Endothelial cell (in vitro differentiated cells): ENCODE results near the gene ZNF579. TPM values are rescaled to one million over a fixed set of nuclear protein-coding genes. Genes with fewer than 3 reads are reported as not detected.
A peak's percentile ranks its signal among the peaks of the same experiment; 100 is the strongest.

ENCODE experiments used
- DNase-seq: peaks from one replicate; pipeline ENCODE4 v3.0.0; 2021; ENCODE audit warnings: low spot score
- H3K27ac Mint-ChIP-seq: one replicate; pipeline ENCODE4 v1.8.0; 2021; ENCODE audit warnings: mixed read lengths, inconsistent platforms; ENCODE audit not compliant: unreplicated experiment
- H3K27me3 Mint-ChIP-seq: one replicate; pipeline ENCODE4 v1.8.0; 2021; ENCODE audit warnings: mild to moderate bottlenecking, moderate library complexity, mixed read lengths, inconsistent platforms; ENCODE audit not compliant: unreplicated experiment
- H3K36me3 Mint-ChIP-seq: one replicate; pipeline ENCODE4 v1.8.0; 2021; ENCODE audit warnings: mild to moderate bottlenecking, low read depth, mixed read lengths, inconsistent platforms; ENCODE audit not compliant: unreplicated experiment
- H3K4me1 Mint-ChIP-seq: one replicate; pipeline ENCODE4 v1.8.0; 2021; ENCODE audit warnings: mild to moderate bottlenecking, mixed read lengths, inconsistent platforms; ENCODE audit not compliant: unreplicated experiment
- H3K4me3 Mint-ChIP-seq: one replicate; pipeline ENCODE4 v1.8.0; 2021; ENCODE audit warnings: mild to moderate bottlenecking, mixed read lengths, inconsistent platforms; ENCODE audit not compliant: unreplicated experiment
- H3K9me3 Mint-ChIP-seq: one replicate; pipeline ENCODE4 v1.8.0; 2021; ENCODE audit warnings: mixed read lengths, inconsistent platforms; ENCODE audit not compliant: unreplicated experiment
- total RNA-seq: library from RNA; stranded (reverse); fragmentation: NEBNext Ultra II Directional; extraction: Animal tissue kit (Norgen Biotek cat#: 25700); gene quantifications from one replicate; pipeline ENCODE4 v1.2.1, GENCODE V29; 2021; ENCODE audit not compliant: unreplicated experiment
- TF ChIP-seq, protein P1 (sequence below): fragments of 200-600 bp; sonication (generic); IDR thresholded peaks from one replicate; pipeline ENCODE4 v1.5.0; 2021; ENCODE audit warnings: antibody characterized with exemption; ENCODE audit not compliant: unreplicated experiment

Gene ZNF579
- total RNA-seq, 1 donor from 2014 or later: 36.4 TPM

DNA sequence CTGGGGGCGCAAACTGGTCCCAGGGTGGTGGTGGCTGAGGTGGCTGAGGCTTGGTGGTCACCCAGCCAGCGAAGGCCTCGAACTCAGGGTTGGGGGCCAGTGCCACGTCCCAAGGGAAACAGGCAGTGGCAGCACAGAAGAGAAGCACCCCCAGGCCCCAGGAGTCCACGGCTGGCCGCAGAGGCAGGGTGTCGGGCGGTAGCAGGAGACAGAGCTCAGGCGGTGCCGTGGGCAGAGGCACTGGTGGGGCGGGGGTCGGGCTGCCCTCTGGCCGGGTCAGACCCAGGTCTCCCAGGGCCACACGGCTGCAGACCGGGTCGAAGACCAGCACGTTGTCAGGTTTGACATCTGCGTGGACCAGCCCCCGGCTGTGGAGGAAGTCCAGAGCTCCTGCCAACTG, 39.6 kb downstream of the ZNF579 start:
- peaks cover 15% of the 10 kb centered on the region for H3K36me3 Mint-ChIP-seq
- H3K27ac Mint-ChIP-seq: no peak overlapping the region
- peaks cover 6% of the 10 kb centered on the region for H3K4me1 Mint-ChIP-seq
- no peaks in the 10 kb centered on the region for H3K9me3 Mint-ChIP-seq
- H3K27me3 Mint-ChIP-seq: peaks cover 8% of the 10 kb centered on the region
- no peak overlapping the region for H3K4me3 Mint-ChIP-seq
- DNase-seq: no peak
- TF ChIP-seq, protein P1, sequence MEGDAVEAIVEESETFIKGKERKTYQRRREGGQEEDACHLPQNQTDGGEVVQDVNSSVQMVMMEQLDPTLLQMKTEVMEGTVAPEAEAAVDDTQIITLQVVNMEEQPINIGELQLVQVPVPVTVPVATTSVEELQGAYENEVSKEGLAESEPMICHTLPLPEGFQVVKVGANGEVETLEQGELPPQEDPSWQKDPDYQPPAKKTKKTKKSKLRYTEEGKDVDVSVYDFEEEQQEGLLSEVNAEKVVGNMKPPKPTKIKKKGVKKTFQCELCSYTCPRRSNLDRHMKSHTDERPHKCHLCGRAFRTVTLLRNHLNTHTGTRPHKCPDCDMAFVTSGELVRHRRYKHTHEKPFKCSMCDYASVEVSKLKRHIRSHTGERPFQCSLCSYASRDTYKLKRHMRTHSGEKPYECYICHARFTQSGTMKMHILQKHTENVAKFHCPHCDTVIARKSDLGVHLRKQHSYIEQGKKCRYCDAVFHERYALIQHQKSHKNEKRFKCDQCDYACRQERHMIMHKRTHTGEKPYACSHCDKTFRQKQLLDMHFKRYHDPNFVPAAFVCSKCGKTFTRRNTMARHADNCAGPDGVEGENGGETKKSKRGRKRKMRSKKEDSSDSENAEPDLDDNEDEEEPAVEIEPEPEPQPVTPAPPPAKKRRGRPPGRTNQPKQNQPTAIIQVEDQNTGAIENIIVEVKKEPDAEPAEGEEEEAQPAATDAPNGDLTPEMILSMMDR: no peak

DNA sequence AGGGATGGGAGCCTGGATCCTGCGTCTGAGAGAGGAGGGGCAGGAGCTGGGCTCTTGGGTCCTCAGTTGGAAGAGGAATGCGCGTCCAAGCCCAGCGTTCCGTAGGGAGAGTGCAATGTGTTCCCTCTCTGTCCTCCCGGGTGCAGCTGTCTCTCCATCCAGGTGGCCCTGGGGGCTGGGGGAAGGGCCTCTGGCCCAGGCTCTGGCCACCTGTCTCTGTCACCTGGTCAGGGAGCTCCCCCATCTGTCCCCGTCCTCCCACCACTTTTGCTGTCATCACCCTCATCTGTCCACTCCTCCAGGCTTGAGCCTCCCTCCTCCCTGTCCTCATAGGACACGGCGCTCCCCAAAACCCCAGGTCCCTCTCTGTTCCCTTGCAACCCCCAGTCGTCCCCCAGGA, 40.0 kb downstream of the ZNF579 start:
- peaks cover 6% of the 10 kb centered on the region for H3K27me3 Mint-ChIP-seq
- peaks cover 10% of the 10 kb centered on the region for H3K36me3 Mint-ChIP-seq
- peaks cover 1% of the 10 kb centered on the region for H3K4me1 Mint-ChIP-seq
- DNase-seq: no peak
- TF ChIP-seq, protein P1: no peak
- no peak overlapping the region for H3K27ac Mint-ChIP-seq
- no peak overlapping the region for H3K4me3 Mint-ChIP-seq
- H3K9me3 Mint-ChIP-seq: no peaks in the 10 kb centered on the region

DNA sequence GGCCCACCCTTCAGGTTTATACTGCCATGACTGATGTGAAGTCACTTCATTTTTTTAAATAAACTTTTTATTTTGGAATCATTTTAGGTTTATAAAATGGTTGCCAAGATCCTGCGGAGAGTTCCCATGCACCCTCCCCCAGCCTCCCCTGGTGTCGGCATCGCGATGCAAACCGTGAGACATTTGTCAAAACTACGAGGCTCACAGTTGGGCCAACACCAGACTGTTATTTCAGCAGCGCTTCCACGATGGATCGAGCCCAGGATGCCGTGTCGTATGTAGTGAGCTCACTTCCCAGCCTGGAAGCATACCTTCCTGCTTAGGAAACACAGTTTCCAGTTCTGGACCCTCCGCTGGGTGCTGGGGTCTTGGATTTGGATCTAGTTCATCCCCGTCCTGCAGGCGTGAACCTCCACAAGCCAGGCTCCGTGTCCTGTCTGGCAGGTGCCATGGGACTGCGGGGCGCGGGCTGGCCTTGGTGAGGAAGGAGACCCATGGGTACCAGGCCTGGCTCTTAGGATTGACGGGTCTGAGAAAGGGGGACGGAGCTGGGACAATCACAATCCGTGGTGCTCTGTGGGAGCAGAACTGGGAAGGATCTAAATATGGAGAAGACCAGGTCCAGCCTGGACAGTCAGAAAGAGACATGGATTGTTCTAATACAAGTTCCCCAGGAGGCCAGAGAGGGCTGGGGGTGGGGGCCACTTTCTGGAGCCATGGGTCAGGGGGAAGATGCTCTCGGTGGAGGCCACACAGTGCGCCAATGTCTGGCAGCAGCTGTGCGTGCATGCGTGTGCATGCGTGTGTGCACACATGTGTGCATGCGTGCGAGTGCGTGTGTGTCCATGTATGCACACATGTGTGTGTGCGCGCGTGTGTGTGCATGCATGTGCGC, 41.3 kb downstream of the ZNF579 start:
- H3K27me3 Mint-ChIP-seq: peaks cover 7% of the 10 kb centered on the region
- no peak overlapping the region for H3K27ac Mint-ChIP-seq
- no peaks in the 10 kb centered on the region for H3K9me3 Mint-ChIP-seq
- H3K4me1 Mint-ChIP-seq: no peaks in the 10 kb centered on the region
- H3K36me3 Mint-ChIP-seq: peaks cover 9% of the 10 kb centered on the region
- H3K4me3 Mint-ChIP-seq: no peak overlapping the region
- no peak for DNase-seq
- TF ChIP-seq, protein P1: no peak

DNA sequence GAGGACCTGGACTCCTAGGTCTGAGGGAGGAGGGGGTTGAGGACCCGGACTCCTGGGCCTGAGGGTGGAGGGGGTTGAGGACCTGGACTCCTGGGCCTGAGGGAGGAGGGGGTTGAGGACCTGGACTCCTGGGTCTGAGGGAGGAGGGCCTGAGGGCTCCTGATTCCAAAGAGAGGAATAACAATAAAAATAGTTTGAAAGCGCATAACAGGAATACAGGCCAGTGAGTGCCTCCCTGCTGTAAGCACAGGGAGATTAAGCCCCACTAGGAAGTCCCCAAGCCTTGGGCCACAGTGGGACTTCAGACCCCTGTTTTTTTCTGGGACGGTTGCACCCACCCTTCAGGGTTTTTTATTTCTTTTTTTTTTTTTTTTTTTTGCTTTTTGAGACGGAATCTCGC, 42.5 kb downstream of the ZNF579 start:
- no peak for DNase-seq
- Mint-ChIP-seq H3K27me3 (peaks cover 7% of the 10 kb centered on the region), H3K4me3 (no peak overlapping the region), H3K9me3 (no peaks in the 10 kb centered on the region), H3K36me3 (peaks cover 9% of the 10 kb centered on the region), H3K27ac (no peak overlapping the region), H3K4me1 (no peaks in the 10 kb centered on the region)
- TF ChIP-seq, protein P1: no peak

DNA sequence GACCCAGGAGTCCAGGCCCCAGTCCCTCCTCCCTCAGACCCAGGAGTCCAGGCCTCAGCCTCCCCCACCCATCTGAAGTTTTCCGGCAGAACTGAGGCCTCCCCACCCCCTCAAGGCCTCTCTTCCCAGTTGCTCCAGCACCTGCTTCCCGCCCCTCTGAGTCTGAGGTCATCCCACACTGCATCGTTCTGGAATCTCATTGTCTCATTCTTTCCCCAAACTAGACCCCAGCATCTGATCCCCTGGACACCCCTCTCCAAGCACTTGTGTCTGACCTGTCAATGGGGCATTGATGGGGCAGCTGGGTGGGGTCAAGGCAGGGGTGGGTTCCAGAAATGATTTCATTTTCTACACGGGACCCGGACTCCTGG, 42.9 kb downstream of the ZNF579 start:
- Mint-ChIP-seq H3K27ac (peak overlapping the region; percentile 24), H3K4me3 (no peak overlapping the region)

More for the DNA sequence above, 42.9 kb downstream of the ZNF579 start:
- Mint-ChIP-seq H3K27me3 (peaks cover 7% of the 10 kb centered on the region), H3K36me3 (peaks cover 9% of the 10 kb centered on the region), H3K4me1 (no peaks in the 10 kb centered on the region), H3K9me3 (no peaks in the 10 kb centered on the region)
- no peak for DNase-seq
- TF ChIP-seq, protein P1: no peak
